Stimulated activated naive CD4-positive, alpha-beta T cell treated with Interleukin-2 at 50 U/mL for 16 hours (primary cell): Measurements from ENCODE around the gene SLC13A5.
"Not testable (repeated sequence)": the region's sequence is repeated elsewhere in the genome, so short reads cannot be mapped to it uniquely, and the experiment has no call there.

Source experiments
- DNase-seq: peaks from one replicate; lab custom pipeline; 2025; lab: John Stamatoyannopoulos, UW

The SLC13A5 gene

DNA sequence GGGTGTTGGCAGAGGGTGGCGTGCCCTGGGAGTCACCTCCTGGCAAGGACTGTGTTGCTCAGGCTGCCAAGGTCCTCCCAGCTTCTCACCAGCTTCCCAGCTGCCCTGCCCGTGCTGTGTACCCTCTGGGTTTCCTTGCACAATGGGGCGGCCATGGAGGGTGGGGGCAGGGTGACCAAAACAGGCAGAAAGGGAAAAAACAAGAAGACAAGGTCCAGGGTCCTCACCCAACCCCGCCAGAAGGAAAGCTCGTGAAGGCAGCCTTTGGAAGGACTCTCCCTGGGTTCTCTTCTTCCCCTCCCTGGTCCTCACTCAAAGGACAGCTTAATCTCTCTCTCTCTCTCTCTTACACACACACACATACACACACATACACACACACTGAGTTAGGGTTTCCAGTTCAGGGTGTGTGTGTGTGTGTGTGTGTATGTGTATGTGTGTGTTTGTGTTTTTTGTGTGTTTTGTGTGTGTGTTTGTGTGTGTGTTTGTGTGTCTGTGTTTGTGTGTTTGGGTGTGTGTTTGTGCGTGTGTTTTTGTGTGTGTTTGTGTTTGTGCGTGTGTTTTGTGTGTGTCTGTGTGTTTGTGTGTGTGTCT lies 2.0 kb downstream of the SLC13A5 start:
- DNase-seq = no peak

DNA sequence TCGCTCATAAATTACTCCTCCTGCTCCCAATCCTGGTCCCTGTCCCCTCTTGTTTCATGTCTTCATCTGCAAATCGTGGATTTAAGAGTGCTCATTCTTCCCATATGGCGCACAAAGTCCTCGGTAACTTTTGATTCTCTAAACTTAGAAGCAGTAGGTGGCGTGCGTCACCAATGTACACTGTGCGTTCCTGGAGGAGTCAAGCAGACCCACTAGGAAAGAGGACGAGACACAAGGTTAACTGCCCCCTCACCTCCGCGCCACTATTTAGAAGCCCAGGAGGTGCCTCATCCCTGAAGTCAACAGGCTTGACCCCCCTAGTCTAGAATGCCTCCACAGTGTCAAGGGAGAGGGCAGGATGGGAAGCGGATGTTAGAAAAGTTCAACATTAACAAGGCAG lies 2.9 kb downstream of the SLC13A5 start:
- no peak for DNase-seq

- no peak for DNase-seq
Measured at GRCh38 chr17:6708357-6708961, 4.7 kb downstream of the SLC13A5 start.

DNA sequence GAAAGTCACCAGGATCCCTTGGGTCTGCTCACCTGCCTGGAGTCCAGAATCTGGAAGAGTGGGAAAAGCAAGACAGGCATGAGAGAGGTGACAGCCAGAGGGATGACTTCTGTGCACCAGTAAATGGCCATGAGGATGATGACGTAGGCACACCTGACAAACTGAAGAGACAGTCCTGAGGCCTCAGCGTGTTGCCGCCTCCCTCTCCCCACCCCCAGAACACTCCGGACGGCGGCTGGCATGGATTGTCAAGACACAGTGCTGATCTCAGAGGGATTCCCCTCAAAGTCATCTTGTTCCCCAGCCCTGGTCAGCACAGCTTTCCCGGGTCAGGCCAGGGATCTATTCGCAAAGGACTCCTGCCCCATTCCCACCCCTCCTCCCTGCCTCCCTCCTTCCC lies 6.2 kb downstream of the SLC13A5 start:
- DNase-seq = no peak

GRCh38 chr17:6706499-6706898 lies 6.7 kb downstream of the SLC13A5 start:
- DNase-seq = no peak

- DNase-seq = no peak
Measured at GRCh38 chr17:6704470-6705052, 8.6 kb downstream of the SLC13A5 start.

DNA sequence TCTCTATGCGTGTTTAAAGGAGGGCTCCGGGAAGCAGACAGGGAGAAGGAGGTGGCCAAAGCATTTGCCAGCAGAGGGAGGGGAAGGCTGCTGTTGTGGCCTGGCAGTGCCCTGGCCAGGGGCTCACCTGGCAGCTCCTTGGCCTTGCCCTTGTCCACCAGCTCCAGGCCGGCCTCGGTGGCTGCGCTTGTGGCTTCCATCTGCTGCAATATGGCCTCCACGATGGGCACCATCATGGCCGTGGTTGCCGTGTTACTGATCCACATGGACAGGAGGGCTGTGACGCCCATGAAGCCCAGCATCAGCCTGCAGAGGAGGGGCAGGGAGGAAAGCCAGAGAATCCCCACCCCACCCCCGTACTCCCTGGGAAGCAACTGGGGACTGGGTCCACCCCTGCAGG lies 9.4 kb downstream of the SLC13A5 start:
- no peak for DNase-seq

- no peak for DNase-seq
Measured at GRCh38 chr17:6702567-6703215, 10.5 kb downstream of the SLC13A5 start.

DNA sequence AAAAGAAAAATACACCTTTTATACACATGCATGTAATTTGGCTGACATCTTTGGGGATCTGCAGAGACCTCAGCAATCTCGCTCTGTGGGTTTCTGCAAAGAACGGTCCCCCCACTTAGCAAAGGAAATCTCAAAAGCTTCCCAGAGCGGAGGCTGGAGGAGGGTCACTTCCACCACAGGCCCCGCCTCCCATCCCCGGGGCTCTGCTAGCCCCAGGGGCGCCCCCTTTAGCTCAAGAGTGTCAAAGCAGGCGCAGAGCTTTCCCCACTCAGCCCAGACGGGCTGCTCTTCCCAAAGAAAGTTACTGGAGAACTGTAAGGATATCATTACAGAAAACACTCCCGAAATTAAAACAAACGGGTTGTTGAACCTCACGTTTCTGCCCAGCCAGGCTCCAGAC lies 11.4 kb downstream of the SLC13A5 start:
- DNase-seq = no peak

DNA sequence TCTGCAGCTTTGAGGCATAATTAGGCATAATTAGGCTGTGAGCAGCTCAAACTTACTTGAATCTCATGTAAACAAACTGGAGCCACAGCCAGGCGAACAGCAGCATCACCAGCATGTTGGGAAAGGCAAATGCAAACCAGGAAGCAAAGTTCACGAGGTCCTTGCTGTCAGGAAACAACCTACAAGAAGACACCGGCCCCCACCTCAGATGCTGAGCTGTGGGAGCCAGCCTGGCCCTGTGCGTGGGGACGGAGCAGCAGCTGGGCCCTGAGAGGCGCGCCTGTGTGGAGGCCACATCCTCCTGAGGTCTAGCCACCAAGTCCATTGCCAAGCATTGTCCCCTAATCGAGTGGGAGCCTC lies 12.2 kb downstream of the SLC13A5 start:
- DNase-seq = no peak

- DNase-seq = no peak
Measured at GRCh38 chr17:6699997-6700947, 12.9 kb downstream of the SLC13A5 start.

DNA sequence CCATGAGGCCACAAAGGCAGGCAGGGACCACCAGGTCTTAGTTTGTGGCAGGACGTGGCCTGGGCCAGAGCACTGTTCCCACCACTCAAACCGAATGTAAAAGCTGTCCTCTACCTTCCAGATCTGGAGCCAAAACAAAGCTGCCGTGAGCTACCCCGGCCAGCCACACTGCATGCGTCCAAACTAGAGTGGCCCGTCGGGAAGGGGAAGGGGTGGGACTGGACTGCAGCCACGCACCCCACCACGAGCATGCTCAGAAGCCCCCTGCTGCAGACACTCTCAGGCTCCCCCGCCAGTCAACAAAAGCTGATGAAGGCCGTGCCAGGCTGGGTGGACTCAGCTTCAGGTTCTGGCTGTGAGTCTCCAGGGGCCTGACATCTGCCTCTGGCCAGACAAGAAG lies 15.2 kb downstream of the SLC13A5 start:
- DNase-seq = no peak

GRCh38 chr17:6696906-6697305 lies 16.3 kb downstream of the SLC13A5 start:
- no peak for DNase-seq

- no peak for DNase-seq
Measured at GRCh38 chr17:6695565-6695964, 17.6 kb downstream of the SLC13A5 start.

- no peak for DNase-seq
Measured at GRCh38 chr17:6695051-6695450, 18.1 kb downstream of the SLC13A5 start.

DNA sequence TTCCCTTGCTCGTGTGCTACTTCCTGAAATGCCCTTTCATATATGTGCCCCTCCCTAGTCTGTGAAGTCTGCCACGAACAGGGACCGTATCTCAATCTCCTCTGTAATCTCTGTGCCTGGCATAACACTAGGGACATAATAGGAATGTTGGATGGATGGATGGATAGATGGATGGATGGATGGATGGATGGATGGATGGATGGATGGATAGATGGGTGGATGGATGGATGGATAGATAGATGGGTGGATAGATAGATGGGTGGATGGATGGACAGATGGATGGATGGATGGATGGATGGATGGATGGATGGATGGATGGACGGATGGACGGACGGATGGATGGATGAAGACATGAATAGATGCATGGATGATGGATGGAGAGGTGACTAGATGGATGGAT lies 21.2 kb downstream of the SLC13A5 start:
- DNase-seq = not testable (repeated sequence)

DNA sequence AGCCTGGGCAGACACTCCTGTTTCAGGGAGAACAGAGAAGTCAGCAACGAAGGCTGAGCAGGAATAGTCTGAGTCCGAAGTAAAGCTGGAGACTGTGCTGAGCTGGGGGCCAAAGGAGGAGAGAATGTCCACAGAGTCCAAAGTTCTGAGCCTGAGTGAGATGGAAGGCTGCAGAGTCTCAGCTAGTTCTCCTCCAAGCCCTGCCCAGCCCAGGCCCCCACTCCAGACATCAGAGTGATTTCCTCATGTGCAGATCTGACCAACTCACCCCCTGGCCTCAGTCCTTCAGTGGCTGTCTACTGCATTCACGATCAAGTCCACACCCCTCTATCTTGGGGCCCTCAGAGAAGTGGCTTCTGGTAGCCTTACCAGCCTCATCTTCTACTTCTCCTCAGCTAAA lies 21.6 kb downstream of the SLC13A5 start:
- DNase-seq = no peak

- no peak for DNase-seq
Measured at GRCh38 chr17:6690641-6691040, 22.5 kb downstream of the SLC13A5 start.

GRCh38 chr17:6688944-6689343 lies 24.2 kb downstream of the SLC13A5 start:
- no peak for DNase-seq

- DNase-seq = no peak
Measured at GRCh38 chr17:6686026-6686425, 27.1 kb downstream of the SLC13A5 start.

DNA sequence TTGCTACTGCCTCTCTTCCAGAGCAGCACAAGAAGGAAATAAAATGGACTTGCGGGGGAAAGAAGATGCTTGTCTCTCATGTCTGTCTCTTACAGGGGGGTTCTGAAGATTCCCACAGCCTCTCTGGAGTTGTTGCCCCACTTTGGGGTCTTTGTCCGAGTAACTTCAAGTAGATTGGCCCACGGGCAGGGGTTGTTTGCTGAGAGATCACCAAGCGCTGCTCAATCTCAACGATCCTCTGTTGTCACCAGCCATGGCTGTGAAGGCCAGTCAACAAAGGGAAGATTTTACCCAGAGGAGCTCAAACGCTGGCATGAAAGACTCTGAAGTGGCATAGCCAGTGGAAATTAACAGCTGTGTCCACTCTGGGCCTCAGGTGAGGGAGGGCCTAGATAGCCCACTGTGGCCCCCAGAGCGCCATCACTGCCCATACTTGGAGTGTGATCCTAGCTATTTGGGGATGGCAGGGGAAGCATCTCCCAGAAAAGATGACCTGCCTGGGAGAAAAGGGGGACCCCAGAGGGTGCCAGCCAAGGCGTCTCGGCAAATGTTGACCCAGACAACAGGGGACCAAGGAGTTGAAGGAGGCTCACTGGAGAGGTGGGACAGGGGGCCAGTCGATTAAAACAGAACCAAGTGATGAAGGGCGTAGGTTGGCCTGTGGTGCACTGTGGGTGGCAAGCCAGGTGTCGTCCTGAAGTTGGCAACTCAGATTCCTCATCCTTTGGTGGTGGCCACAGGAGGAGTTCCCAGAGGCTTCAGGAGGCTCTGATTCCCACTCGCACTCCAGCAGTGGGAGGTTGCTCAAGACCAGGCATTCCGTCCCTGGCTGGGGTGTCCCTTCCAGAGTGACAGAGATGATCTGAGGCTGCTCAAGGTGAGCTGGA lies 28.0 kb downstream of the SLC13A5 start:
- DNase-seq = no peak
